Epithelial cell of esophagus (primary cell): ENCODE measurements around the gene ST6GALNAC1.

Experiments used
- DNase-seq: peaks from one replicate; pipeline ENCODE4 v3.0.0; 2010; ENCODE audit warnings: low read depth
- H3K4me3 ChIP-seq: 2 replicates; pipeline ENCODE4 v1.5.1; 2011; ENCODE audit warnings: mild to moderate bottlenecking, low read length, control low read depth
- CTCF ChIP-seq: IDR thresholded peaks from 2 replicates; pipeline ENCODE4 v1.5.1; 2011; ENCODE audit warnings: low read depth, mild to moderate bottlenecking, low read length, control low read depth, inconsistent platforms; ENCODE audit not compliant: insufficient read depth; ENCODE audit errors: missing control alignments

The ST6GALNAC1 gene

GRCh38 chr17:76671123-76671911 is 27.8 kb upstream of the ST6GALNAC1 start:
- H3K4me3 ChIP-seq, result peak overlapping the region; percentile 84
- TF ChIP-seq CTCF, result no peak
- DNase-seq, result peak; percentile 100

GRCh38 chr17:76670718-76671122 is 27.2 kb upstream of the ST6GALNAC1 start:
- no peak overlapping the region for H3K4me3 ChIP-seq
- no peak for TF ChIP-seq CTCF
- no peak for DNase-seq

GRCh38 chr17:76670020-76670717 is 26.6 kb upstream of the ST6GALNAC1 start:
- no peak overlapping the region for H3K4me3 ChIP-seq
- DNase-seq, result peak; percentile 73
- TF ChIP-seq CTCF, result no peak

GRCh38 chr17:76667786-76668453 is 24.4 kb upstream of the ST6GALNAC1 start:
- no peak for TF ChIP-seq CTCF
- DNase-seq, result peak; percentile 45
- H3K4me3 ChIP-seq, result no peak overlapping the region

GRCh38 chr17:76667491-76667755 is 23.9 kb upstream of the ST6GALNAC1 start:
- H3K4me3 ChIP-seq, result no peak overlapping the region
- no peak for DNase-seq
- no peak for TF ChIP-seq CTCF

- H3K4me3 ChIP-seq, result no peak overlapping the region
- no peak for TF ChIP-seq CTCF
- DNase-seq, result peak; percentile 78
Observed at GRCh38 chr17:76660656-76661042, 17.1 kb upstream of the ST6GALNAC1 start.
